ENCODE results near the gene TMA7B. TPM values are rescaled to one million over a fixed set of nuclear protein-coding genes. Genes with fewer than 3 reads are reported as not detected.

TMA7B gene
- total and polyA plus RNA-seq, 2 donors (not counting 1 experiment from before 2014, with no cell fraction given) = 0.85 to 1.4 TPM

DNA sequence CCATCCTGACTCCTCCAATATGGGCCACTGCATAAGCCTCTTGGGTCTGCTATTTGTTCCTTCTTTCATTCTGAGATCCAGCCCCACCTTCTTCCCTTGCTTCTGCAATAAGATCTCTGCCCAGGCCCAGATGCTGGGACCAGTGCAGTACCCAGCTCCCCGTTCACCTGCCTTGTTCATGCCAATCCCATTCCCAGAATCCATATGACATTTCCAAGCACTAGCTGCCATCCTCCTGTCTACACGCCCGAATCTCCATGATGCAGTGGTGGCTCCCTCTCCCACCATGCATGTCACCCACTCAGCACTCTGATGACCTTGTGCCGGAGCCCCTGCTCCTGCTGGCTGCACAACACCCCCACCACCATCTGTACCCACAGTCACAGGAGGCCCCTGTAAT, 23.1 kb downstream of the TMA7B start:
- Histone ChIP-seq H3K4me1 (ENCODE audit: control insufficient read depth in 2 of 2, insufficient read depth in 2 of 2, low read length in 2 of 2) (no peaks in the 10 kb centered on the region), H3K9me3 (ENCODE audit: control extremely low read depth in 1 of 3, control insufficient read depth in 2 of 3, insufficient read depth in 1 of 3, low read length in 2 of 3) (no peaks in the 10 kb centered on the region), H3K4me2 (replicated peaks; ENCODE audit: low read depth, low read length, poor library complexity, severe bottlenecking) (no peak overlapping the region), H3K27ac (ENCODE audit: low read length in 2 of 2) (no peak overlapping the region), H3K27me3 (replicated peaks in 1 of 4; ENCODE audit: control extremely low read depth in 1 of 4, control insufficient read depth in 3 of 4, insufficient read depth in 4 of 4, low read length in 3 of 4) (peaks cover 0 to 17% (median 0%) of the 10 kb centered on the region in 4 experiments), H3K4me3 (ENCODE audit: control extremely low read depth in 1 of 5, extremely low read depth in 1 of 5, insufficient read depth in 1 of 5, low read depth in 2 of 5, low read length in 4 of 5) (no peak overlapping the region), H3K79me2 (ENCODE audit: control insufficient read depth, insufficient read depth, low read length) (no peaks in the 10 kb centered on the region), H4K20me1 (ENCODE audit: control insufficient read depth, insufficient read depth, low read length, poor library complexity, severe bottlenecking) (no peaks in the 10 kb centered on the region), H2AFZ (ENCODE audit: insufficient read depth, low read depth, low read length, poor library complexity, severe bottlenecking) (no peak overlapping the region), H3K36me3 (replicated peaks in 1 of 2; ENCODE audit: control extremely low read depth in 1 of 2, control insufficient read depth in 1 of 2, extremely low read depth in 1 of 2, insufficient read depth in 2 of 2, low read length in 1 of 2) (no peaks in the 10 kb centered on the region), H3K9ac (ENCODE audit: low read length) (no peak overlapping the region)
- Mint-ChIP-seq H3K4me3 (no peak overlapping the region), H3K27ac (no peak overlapping the region), H3K27me3 (peaks cover 48% of the 10 kb centered on the region), H3K9me3 (ENCODE audit: insufficient read depth) (no peaks in the 10 kb centered on the region), H3K4me1 (no peaks in the 10 kb centered on the region)
- intact Hi-C loops (cut with micrococcal nuclease) = no loop called here
- WGBS (ENCODE audit: insufficient coverage) = 85% methylated on average over 4 of the region's 4 CpGs
- CTCF ChIA-PET = no interaction called here
- TF ChIP-seq EZH2 (IDR thresholded peaks at IDR 0.05; ENCODE audit: borderline replicate concordance, insufficient read depth, low read depth, low read length, poor library complexity, severe bottlenecking) = no peak
- TF ChIP-seq, protein P1, sequence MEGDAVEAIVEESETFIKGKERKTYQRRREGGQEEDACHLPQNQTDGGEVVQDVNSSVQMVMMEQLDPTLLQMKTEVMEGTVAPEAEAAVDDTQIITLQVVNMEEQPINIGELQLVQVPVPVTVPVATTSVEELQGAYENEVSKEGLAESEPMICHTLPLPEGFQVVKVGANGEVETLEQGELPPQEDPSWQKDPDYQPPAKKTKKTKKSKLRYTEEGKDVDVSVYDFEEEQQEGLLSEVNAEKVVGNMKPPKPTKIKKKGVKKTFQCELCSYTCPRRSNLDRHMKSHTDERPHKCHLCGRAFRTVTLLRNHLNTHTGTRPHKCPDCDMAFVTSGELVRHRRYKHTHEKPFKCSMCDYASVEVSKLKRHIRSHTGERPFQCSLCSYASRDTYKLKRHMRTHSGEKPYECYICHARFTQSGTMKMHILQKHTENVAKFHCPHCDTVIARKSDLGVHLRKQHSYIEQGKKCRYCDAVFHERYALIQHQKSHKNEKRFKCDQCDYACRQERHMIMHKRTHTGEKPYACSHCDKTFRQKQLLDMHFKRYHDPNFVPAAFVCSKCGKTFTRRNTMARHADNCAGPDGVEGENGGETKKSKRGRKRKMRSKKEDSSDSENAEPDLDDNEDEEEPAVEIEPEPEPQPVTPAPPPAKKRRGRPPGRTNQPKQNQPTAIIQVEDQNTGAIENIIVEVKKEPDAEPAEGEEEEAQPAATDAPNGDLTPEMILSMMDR (IDR thresholded peaks at IDR 0.05) = no peak
- POLR2A ChIA-PET = no interaction called here
- ATAC-seq (ENCODE audit: low read depth) (no peak), DNase-seq (no peak)

DNA sequence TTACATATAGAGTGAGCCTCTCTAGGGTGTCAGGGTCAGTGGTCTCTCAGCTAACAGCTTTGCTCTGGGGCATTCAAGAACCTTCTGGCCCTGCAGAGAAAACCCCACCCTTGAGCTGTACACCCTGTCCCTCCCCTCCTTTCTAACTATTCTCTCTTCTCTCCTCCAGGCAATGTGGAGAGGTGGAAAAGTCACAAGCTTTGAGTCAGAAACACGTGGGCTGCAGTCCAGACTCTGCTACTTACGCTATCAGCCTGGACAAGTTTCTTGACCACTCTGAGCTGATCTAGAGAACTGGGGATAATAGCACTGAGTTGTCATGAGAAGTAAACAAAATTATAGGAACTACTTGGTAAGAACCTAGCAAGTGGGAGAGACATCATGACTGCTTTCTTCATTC, 23.8 kb downstream of the TMA7B start:
- peaks cover 0 to 17% (median 0%) of the 10 kb centered on the region in 4 experiments for H3K27me3 ChIP-seq (replicated peaks in 1 of 4; ENCODE audit: control extremely low read depth in 1 of 4, control insufficient read depth in 3 of 4, insufficient read depth in 4 of 4, low read length in 3 of 4)
- H3K27ac Mint-ChIP-seq = no peak overlapping the region
- TF ChIP-seq, protein P1 (IDR thresholded peaks at IDR 0.05) = no peak
- no peak for TF ChIP-seq EZH2 (IDR thresholded peaks at IDR 0.05; ENCODE audit: borderline replicate concordance, insufficient read depth, low read depth, low read length, poor library complexity, severe bottlenecking)
- H3K4me3 ChIP-seq (ENCODE audit: control extremely low read depth in 1 of 5, extremely low read depth in 1 of 5, insufficient read depth in 1 of 5, low read depth in 2 of 5, low read length in 4 of 5) = no peak overlapping the region
- WGBS (ENCODE audit: insufficient coverage) = 72% methylated on average over 2 of the region's 2 CpGs
- H2AFZ ChIP-seq (ENCODE audit: insufficient read depth, low read depth, low read length, poor library complexity, severe bottlenecking) = no peak overlapping the region
- ChIA-PET POLR2A (interaction anchor here (0.5 kb wide), 1 partner anchor 299 kb away, joined by 4 read pairs; no protein-coding TSS in a partner anchor), CTCF (interaction anchor here (1.8 kb wide), 1 partner anchor 41 kb away, joined by 3 read pairs; no protein-coding TSS in a partner anchor)
- DNase-seq (no peak), ATAC-seq (ENCODE audit: low read depth) (no peak)
- no peak overlapping the region for H3K9ac ChIP-seq (ENCODE audit: low read length)
- no peaks in the 10 kb centered on the region for H3K4me1 ChIP-seq (ENCODE audit: control insufficient read depth in 2 of 2, insufficient read depth in 2 of 2, low read length in 2 of 2)
- no peaks in the 10 kb centered on the region for H3K9me3 ChIP-seq (ENCODE audit: control extremely low read depth in 1 of 3, control insufficient read depth in 2 of 3, insufficient read depth in 1 of 3, low read length in 2 of 3)
- no peaks in the 10 kb centered on the region for H4K20me1 ChIP-seq (ENCODE audit: control insufficient read depth, insufficient read depth, low read length, poor library complexity, severe bottlenecking)
- H3K4me2 ChIP-seq (replicated peaks; ENCODE audit: low read depth, low read length, poor library complexity, severe bottlenecking) = no peak overlapping the region
- no peak overlapping the region for H3K4me3 Mint-ChIP-seq
- H3K27me3 Mint-ChIP-seq = peaks cover 52% of the 10 kb centered on the region
- no peaks in the 10 kb centered on the region for H3K79me2 ChIP-seq (ENCODE audit: control insufficient read depth, insufficient read depth, low read length)
- H3K27ac ChIP-seq (ENCODE audit: low read length in 2 of 2) = no peak overlapping the region
- no peaks in the 10 kb centered on the region for H3K4me1 Mint-ChIP-seq
- H3K9me3 Mint-ChIP-seq (ENCODE audit: insufficient read depth) = no peaks in the 10 kb centered on the region
- H3K36me3 ChIP-seq (replicated peaks in 1 of 2; ENCODE audit: control extremely low read depth in 1 of 2, control insufficient read depth in 1 of 2, extremely low read depth in 1 of 2, insufficient read depth in 2 of 2, low read length in 1 of 2) = no peaks in the 10 kb centered on the region
- intact Hi-C loops (cut with micrococcal nuclease) = no loop called here

All from B cell (primary cell).